Endothelial cell of umbilical vein (primary cell): ENCODE data around the gene GALNT12. TPM values are rescaled to one million over a fixed set of nuclear protein-coding genes. Genes with fewer than 3 reads are reported as not detected.
A peak's percentile ranks its signal among the peaks of the same experiment; 100 is the strongest.

Experiments
- BruUV-seq: library from RNA; stranded (reverse); fragments of 400-500 nt; replicated peaks from 2 replicates; lab custom pipeline; 2021; lab: Mats Ljungman, UMichigan
- CTCF ChIA-PET: fragments of 300-600, 350-600 bp; sonication (Branson Sonifier 250); formaldehyde crosslinking; loops from one replicate; lab custom pipeline; 2021; ENCODE audit warnings: antibody characterized with exemption, inconsistent platforms; lab: Charles Lee
- POLR2A ChIA-PET: fragments of 300-600, 350-600 bp; sonication (Branson Sonifier 250); formaldehyde crosslinking; loops from one replicate; lab custom pipeline; 2021; ENCODE audit warnings: antibody characterized with exemption, inconsistent platforms; lab: Charles Lee
- DNase-seq: peaks from one replicate; pipeline ENCODE4 v3.0.0-alpha.2; 2011; ENCODE audit warnings: low read depth, low spot score
- FAIRE-seq: peaks from 2 replicates; lab custom pipeline; 2011; peaks lifted over from hg19 to GRCh38; lab: Jason Lieb, UNC
- H2AFZ ChIP-seq: 2 replicates; pipeline ENCODE4 v1.6.0; 2012; ENCODE audit warnings: low read depth, low read length, control low read depth, inconsistent platforms
- H3K27ac ChIP-seq: 2 replicates; pipeline ENCODE4 v1.5.1; 2011; ENCODE audit warnings: low read depth, mild to moderate bottlenecking, control low read depth, low read length, moderate library complexity; ENCODE audit not compliant: insufficient read depth
- H3K27me3 ChIP-seq, 2 experiments: 2 replicates each; pipeline versions ENCODE4 v1.6.0 to v1.6.1; 2011; ENCODE audit warnings: low read length in 2 of 2, mixed read lengths in 1 of 2; ENCODE audit not compliant: control insufficient read depth in 2 of 2, insufficient read depth in 2 of 2
- H3K36me3 ChIP-seq, 2 experiments: 2 replicates in 1 of 2; 3 replicates in 1 of 2; pipeline ENCODE4 v1.5.1; 2011; ENCODE audit warnings: low read length in 2 of 2, mild to moderate bottlenecking in 1 of 2, moderate library complexity in 1 of 2; ENCODE audit not compliant: control insufficient read depth in 2 of 2, insufficient read depth in 2 of 2; ENCODE audit errors: extremely low read depth in 1 of 2
- H3K4me1 ChIP-seq: 3 replicates; pipeline ENCODE4 v1.5.1; 2011; ENCODE audit warnings: mild to moderate bottlenecking, low read length; ENCODE audit not compliant: control insufficient read depth, insufficient read depth; ENCODE audit errors: extremely low read depth
- H3K4me2 ChIP-seq: 2 replicates; pipeline ENCODE4 v1.6.1; 2011; ENCODE audit warnings: low read length, control low read depth, mixed read lengths; ENCODE audit not compliant: insufficient read depth
- H3K4me3 ChIP-seq, 3 experiments: fragments of 200-600 bp in 1 of 3; sonication (generic), shearing (Covaris generic) in 1 of 3; replicated peaks in 1 of 3; 2 replicates each; pipeline ENCODE4 v1.5.1; 2011 to 2016; ENCODE audit warnings: control low read depth in 3 of 3, low read length in 3 of 3, mild to moderate bottlenecking in 2 of 3, inconsistent platforms in 1 of 3, low read depth in 1 of 3, moderate library complexity in 1 of 3; ENCODE audit not compliant: insufficient read depth in 1 of 3
- H3K79me2 ChIP-seq: 2 replicates; pipeline ENCODE4 v1.6.0; 2012; ENCODE audit warnings: low read length, inconsistent platforms; ENCODE audit not compliant: control insufficient read depth, insufficient read depth
- H3K9ac ChIP-seq: replicated peaks from 2 replicates; pipeline ENCODE3; 2011; ENCODE audit warnings: low read length, control low read depth; ENCODE audit not compliant: insufficient read depth; ENCODE audit errors: extremely low read depth
- H3K9me1 ChIP-seq: replicated peaks from 3 replicates; pipeline ENCODE4 v1.6.0; 2011; ENCODE audit warnings: mild to moderate bottlenecking, low read length; ENCODE audit not compliant: control insufficient read depth, insufficient read depth; ENCODE audit errors: extremely low read depth
- H3K9me3 ChIP-seq: replicated peaks from 2 replicates; pipeline ENCODE4 v1.5.1; 2012; ENCODE audit warnings: low read length, inconsistent platforms; ENCODE audit not compliant: control insufficient read depth, insufficient read depth
- H4K20me1 ChIP-seq: replicated peaks from 2 replicates; pipeline ENCODE3; 2011; ENCODE audit warnings: mild to moderate bottlenecking, low read length; ENCODE audit not compliant: control insufficient read depth, insufficient read depth; ENCODE audit errors: extremely low read depth
- CTCF ChIP-seq, 2 donors: IDR thresholded peaks; 1 replicate in 1 of 2; 2 replicates in 1 of 2; pipeline ENCODE4 v1.5.1; 2011; ENCODE audit warnings: low read length in 2 of 2, mild to moderate bottlenecking in 2 of 2, moderate library complexity in 2 of 2, control low read depth in 1 of 2, inconsistent platforms in 1 of 2, low read depth in 1 of 2; ENCODE audit not compliant: insufficient read depth in 1 of 2; ENCODE audit errors: extremely low read depth in 1 of 2
- GATA2 ChIP-seq: IDR thresholded peaks from 2 replicates; pipeline ENCODE4 v1.7.0; 2011; ENCODE audit warnings: low read depth, mild to moderate bottlenecking, moderate library complexity, mixed read lengths, low read length; ENCODE audit not compliant: insufficient read length, insufficient read depth
- JUN ChIP-seq: IDR thresholded peaks from 2 replicates; pipeline ENCODE4 v1.6.1; 2011; ENCODE audit warnings: borderline replicate concordance, low read depth; ENCODE audit not compliant: insufficient read length, insufficient read depth
- MYC ChIP-seq: IDR thresholded peaks from one replicate; pipeline ENCODE4 v1.6.1; 2011; ENCODE audit warnings: mild to moderate bottlenecking, low read depth, low read length
- dilution Hi-C: fragments of 300-500 bp; cut with MboI; formaldehyde crosslinking; loops from one replicate; pipeline ENCODE4 v1.15.0; 2019; ENCODE audit warnings: low sequenced_read_pairs; ENCODE audit not compliant: extremely low pct_ligation_motif_present
- intact Hi-C: fragments of 100-400 bp; cut with micrococcal nuclease; formaldehyde crosslinking; loops from one replicate; pipeline ENCODE4 v1.10.0; 2022
- polyA plus RNA-seq, 4 experiments: library from polyadenylated mRNA; depleted of rRNA in 3 of 4; stranded (reverse) in 3 of 4; unstranded in 1 of 4; fragments of >200 nt; gene quantifications; 2 replicates each; pipeline versions ENCODE4 v1.2.1 to v1.2.3, GENCODE V29; 2011 to 2012; ENCODE audit warnings: missing spikeins in 1 of 4
- total RNA-seq: library from RNA; stranded (reverse); gene quantifications from 2 replicates; pipeline ENCODE4 v1.2.3, GENCODE V29; 2021

The GALNT12 gene
- total and polyA plus RNA-seq, 2 donors (not counting 3 experiments of a cell fraction or from before 2014, with no cell fraction given), result 0.26 to 0.44 TPM

GRCh38 chr9:98790842-98791607 is 16.4 kb upstream of the GALNT12 start:
- H3K4me2 ChIP-seq, result no peak overlapping the region
- no peaks in the 10 kb centered on the region for H3K9me3 ChIP-seq
- no peaks in the 10 kb centered on the region for H3K27me3 ChIP-seq
- ChIA-PET CTCF (interaction anchor here (0.9 to 3.1 kb wide), 7 partner anchors 9 to 585 kb away, joined by 3 to 13 read pairs (median 5); no protein-coding TSS in a partner anchor), POLR2A (no interaction called here)
- BruUV-seq, result no TSS peak
- H3K27ac ChIP-seq, result no peak overlapping the region
- dilution Hi-C loops (no loop called here), intact Hi-C loops (loop anchor here (1.0 to 5.0 kb wide), 4 partner anchors 476 to 868 kb away; partner anchors contain the start of gene TRMO)
- H3K4me3 ChIP-seq, result no peak overlapping the region
- H3K4me1 ChIP-seq, result peaks cover 16% of the 10 kb centered on the region
- no peaks in the 10 kb centered on the region for H3K9me1 ChIP-seq
- FAIRE-seq (peak; percentile 90), DNase-seq (peak; percentile 80)
- H2AFZ ChIP-seq, result peak overlapping the region; percentile 7
- no peaks in the 10 kb centered on the region for H3K36me3 ChIP-seq
- H3K9ac ChIP-seq, result no peak overlapping the region
- TF ChIP-seq MYC (peak; percentile 25), CTCF (IDR thresholded peaks at IDR 0.05; ENCODE audit: extremely low read depth in 1 of 2, insufficient read depth in 1 of 2, low read depth in 1 of 2, low read length in 2 of 2) (peak; percentile 96 to 98), GATA2 (no peak), JUN (no peak)
- peaks cover 24% of the 10 kb centered on the region for H3K79me2 ChIP-seq
- no peaks in the 10 kb centered on the region for H4K20me1 ChIP-seq
